ENCODE measurements around the gene NUDT5. TPM values are rescaled to one million over a fixed set of nuclear protein-coding genes. Genes with fewer than 3 reads are reported as not detected.
A peak's percentile ranks its signal among the peaks of the same experiment; 100 is the strongest.

The NUDT5 gene
- total RNA-seq, 1 experiment from 2014 or later, result 119 TPM

DNA sequence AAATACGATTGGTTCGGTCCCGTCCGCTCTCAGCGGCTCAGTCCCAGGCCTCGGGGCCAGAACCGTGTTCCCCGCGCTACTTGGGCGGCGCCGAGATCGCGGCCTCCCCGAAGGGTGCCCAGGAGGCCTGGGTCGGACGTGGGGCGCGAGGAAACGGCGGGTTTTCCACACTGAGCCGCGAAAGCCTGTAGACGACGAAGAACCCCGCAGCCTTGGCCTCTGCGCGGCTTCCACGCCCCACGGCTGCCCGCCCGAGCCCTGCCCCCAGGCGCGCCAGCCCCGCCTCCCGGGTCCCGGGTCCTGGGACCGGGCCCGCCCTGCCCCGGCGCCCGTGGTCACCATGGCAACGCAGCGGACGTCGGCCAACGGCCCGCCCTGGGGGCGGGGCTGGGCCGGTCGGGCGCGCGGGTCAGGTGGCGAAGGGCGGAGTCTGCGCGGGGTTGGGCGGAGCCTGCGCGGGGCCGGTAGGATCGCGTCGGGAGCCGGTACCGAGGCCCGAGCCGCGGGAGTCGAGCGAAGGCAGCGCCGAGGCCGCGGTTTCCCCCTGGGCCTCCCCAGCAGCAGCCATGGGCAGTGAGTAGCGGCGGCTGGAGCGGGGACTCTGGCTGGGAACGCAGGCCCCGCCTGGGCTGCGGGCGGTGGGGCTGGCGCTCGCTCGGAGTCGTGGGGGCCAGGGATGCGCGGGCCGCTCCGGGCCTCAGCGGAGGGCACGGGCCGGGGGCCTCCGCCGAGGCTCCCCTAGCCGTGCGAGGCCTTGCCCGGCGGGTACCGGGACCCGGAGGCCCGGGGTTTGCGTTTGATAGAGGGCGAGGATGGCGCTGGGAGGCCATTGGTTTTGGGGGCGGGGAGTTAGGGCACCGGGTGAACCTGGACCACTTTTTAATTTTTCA lies 66.2 kb downstream of the NUDT5 start, which contains the start of gene SEC61A2:
TSS of gene SEC61A2 (plus strand) at position 456 of the 890 bp plus-strand sequence. CDS start at position 567, 111 bp downstream.
- ChIA-PET POLR2A (interaction anchor here (0.7 kb wide), 1 partner anchor 216 kb away, joined by 5 read pairs; no protein-coding TSS in a partner anchor), CTCF (interaction anchor here (1.0 kb wide), 3 partner anchors 66 to 253 kb away, joined by 3 to 5 read pairs (median 5); partner anchors contain the start of genes CDC123 and NUDT5)
- Mint-ChIP-seq H3K27ac (peak within 1 kb of the TSS; percentile 40; the same call in 1 of the 2 replicates), H3K36me3 (peaks cover 8% of the 10 kb centered on the region), H3K27me3 (ENCODE audit: low read depth) (no peaks in the 10 kb centered on the region), H3K9me3 (no peaks in the 10 kb centered on the region), H3K4me1 (peaks cover 4% of the 10 kb centered on the region), H3K4me3 (peak within 1 kb of the TSS; percentile 89)
- TF ChIP-seq MYBL2 (CRISPR knock-in tag; IDR thresholded peaks at IDR 0.05) (0 out of 2 replicates have a peak, but pooled peaks have one; percentile 23), FOXJ3 (CRISPR knock-in tag; IDR thresholded peaks at IDR 0.05; ENCODE audit: borderline replicate concordance) (no peak), RELA (CRISPR knock-in tag; IDR thresholded peaks at IDR 0.05; ENCODE audit: borderline replicate concordance) (no peak), PRRX2 (CRISPR knock-in tag; IDR thresholded peaks at IDR 0.05) (peak; percentile 59; the same call in 1 of the 2 replicates), ZNF232 (CRISPR knock-in tag; IDR thresholded peaks at IDR 0.05) (0 out of 2 replicates have a peak, but pooled peaks have one; percentile 56), KAT7 (CRISPR knock-in tag; IDR thresholded peaks at IDR 0.05; ENCODE audit: borderline replicate concordance) (peak; percentile 51; the same call in 1 of the 2 replicates), SP1 (CRISPR knock-in tag; conservative IDR thresholded peaks at IDR 0.05) (peak; percentile 85; the same call in 1 of the 2 replicates), CREM (CRISPR knock-in tag; IDR thresholded peaks at IDR 0.05) (peak; percentile 66), FOXP1 (CRISPR knock-in tag; IDR thresholded peaks at IDR 0.05; ENCODE audit: borderline replicate concordance) (peak; percentile 60; the same call in 1 of the 2 replicates)
- TF ChIP-seq, protein P1, sequence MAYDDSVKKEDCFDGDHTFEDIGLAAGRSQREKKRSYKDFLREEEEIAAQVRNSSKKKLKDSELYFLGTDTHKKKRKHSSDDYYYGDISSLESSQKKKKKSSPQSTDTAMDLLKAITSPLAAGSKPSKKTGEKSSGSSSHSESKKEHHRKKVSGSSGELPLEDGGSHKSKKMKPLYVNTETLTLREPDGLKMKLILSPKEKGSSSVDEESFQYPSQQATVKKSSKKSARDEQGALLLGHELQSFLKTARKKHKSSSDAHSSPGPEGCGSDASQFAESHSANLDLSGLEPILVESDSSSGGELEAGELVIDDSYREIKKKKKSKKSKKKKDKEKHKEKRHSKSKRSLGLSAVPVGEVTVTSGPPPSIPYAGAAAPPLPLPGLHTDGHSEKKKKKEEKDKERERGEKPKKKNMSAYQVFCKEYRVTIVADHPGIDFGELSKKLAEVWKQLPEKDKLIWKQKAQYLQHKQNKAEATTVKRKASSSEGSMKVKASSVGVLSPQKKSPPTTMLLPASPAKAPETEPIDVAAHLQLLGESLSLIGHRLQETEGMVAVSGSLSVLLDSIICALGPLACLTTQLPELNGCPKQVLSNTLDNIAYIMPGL (CRISPR knock-in tag; IDR thresholded peaks at IDR 0.05), result peak; percentile 70; the same call in 1 of the 2 replicates
- TF ChIP-seq, protein P2, sequence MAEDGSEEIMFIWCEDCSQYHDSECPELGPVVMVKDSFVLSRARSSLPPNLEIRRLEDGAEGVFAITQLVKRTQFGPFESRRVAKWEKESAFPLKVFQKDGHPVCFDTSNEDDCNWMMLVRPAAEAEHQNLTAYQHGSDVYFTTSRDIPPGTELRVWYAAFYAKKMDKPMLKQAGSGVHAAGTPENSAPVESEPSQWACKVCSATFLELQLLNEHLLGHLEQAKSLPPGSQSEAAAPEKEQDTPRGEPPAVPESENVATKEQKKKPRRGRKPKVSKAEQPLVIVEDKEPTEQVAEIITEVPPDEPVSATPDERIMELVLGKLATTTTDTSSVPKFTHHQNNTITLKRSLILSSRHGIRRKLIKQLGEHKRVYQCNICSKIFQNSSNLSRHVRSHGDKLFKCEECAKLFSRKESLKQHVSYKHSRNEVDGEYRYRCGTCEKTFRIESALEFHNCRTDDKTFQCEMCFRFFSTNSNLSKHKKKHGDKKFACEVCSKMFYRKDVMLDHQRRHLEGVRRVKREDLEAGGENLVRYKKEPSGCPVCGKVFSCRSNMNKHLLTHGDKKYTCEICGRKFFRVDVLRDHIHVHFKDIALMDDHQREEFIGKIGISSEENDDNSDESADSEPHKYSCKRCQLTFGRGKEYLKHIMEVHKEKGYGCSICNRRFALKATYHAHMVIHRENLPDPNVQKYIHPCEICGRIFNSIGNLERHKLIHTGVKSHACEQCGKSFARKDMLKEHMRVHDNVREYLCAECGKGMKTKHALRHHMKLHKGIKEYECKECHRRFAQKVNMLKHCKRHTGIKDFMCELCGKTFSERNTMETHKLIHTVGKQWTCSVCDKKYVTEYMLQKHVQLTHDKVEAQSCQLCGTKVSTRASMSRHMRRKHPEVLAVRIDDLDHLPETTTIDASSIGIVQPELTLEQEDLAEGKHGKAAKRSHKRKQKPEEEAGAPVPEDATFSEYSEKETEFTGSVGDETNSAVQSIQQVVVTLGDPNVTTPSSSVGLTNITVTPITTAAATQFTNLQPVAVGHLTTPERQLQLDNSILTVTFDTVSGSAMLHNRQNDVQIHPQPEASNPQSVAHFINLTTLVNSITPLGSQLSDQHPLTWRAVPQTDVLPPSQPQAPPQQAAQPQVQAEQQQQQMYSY (CRISPR knock-in tag; IDR thresholded peaks at IDR 0.05), result no peak
- TF ChIP-seq, protein P3, sequence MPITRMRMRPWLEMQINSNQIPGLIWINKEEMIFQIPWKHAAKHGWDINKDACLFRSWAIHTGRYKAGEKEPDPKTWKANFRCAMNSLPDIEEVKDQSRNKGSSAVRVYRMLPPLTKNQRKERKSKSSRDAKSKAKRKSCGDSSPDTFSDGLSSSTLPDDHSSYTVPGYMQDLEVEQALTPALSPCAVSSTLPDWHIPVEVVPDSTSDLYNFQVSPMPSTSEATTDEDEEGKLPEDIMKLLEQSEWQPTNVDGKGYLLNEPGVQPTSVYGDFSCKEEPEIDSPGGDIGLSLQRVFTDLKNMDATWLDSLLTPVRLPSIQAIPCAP (CRISPR knock-in tag; IDR thresholded peaks at IDR 0.05), result 0 out of 2 replicates have a peak, but pooled peaks have one; percentile 14
- TF ChIP-seq, protein P4, sequence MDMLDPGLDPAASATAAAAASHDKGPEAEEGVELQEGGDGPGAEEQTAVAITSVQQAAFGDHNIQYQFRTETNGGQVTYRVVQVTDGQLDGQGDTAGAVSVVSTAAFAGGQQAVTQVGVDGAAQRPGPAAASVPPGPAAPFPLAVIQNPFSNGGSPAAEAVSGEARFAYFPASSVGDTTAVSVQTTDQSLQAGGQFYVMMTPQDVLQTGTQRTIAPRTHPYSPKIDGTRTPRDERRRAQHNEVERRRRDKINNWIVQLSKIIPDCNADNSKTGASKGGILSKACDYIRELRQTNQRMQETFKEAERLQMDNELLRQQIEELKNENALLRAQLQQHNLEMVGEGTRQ (CRISPR knock-in tag; IDR thresholded peaks at IDR 0.05), result peak; percentile 82
- TF ChIP-seq, protein P5, sequence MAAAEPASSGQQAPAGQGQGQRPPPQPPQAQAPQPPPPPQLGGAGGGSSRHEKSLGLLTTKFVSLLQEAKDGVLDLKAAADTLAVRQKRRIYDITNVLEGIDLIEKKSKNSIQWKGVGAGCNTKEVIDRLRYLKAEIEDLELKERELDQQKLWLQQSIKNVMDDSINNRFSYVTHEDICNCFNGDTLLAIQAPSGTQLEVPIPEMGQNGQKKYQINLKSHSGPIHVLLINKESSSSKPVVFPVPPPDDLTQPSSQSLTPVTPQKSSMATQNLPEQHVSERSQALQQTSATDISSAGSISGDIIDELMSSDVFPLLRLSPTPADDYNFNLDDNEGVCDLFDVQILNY (CRISPR knock-in tag; IDR thresholded peaks at IDR 0.05), result peak; percentile 69; the same call in 1 of the 2 replicates
- TF ChIP-seq, protein P6, sequence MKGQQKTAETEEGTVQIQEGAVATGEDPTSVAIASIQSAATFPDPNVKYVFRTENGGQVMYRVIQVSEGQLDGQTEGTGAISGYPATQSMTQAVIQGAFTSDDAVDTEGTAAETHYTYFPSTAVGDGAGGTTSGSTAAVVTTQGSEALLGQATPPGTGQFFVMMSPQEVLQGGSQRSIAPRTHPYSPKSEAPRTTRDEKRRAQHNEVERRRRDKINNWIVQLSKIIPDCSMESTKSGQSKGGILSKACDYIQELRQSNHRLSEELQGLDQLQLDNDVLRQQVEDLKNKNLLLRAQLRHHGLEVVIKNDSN (CRISPR knock-in tag; IDR thresholded peaks at IDR 0.05), result 0 out of 2 replicates have a peak, but pooled peaks have one; percentile 25
- DNase-seq (ENCODE audit: low spot score) (peak; percentile 96), ATAC-seq (peak; percentile 95)
